Measurements from ENCODE around the gene TIMM50. TPM values are rescaled to one million over a fixed set of nuclear protein-coding genes. Genes with fewer than 3 reads are reported as not detected.

The TIMM50 gene
- total RNA-seq, 1 donor from 2014 or later, result 256 TPM

- H3K27ac Mint-ChIP-seq (ENCODE audit: unreplicated experiment), result peak overlapping the region; percentile 99
- peaks cover 27% of the 10 kb centered on the region for H3K9me3 Mint-ChIP-seq (ENCODE audit: unreplicated experiment)
- DNase-seq, result no peak
- H3K4me3 Mint-ChIP-seq (ENCODE audit: unreplicated experiment), result peak overlapping the region; percentile 98
- peaks cover 49% of the 10 kb centered on the region for H3K4me1 Mint-ChIP-seq (ENCODE audit: low read depth, unreplicated experiment)
- peaks cover 19% of the 10 kb centered on the region for H3K27me3 Mint-ChIP-seq (ENCODE audit: unreplicated experiment)
- TF ChIP-seq, protein P1, sequence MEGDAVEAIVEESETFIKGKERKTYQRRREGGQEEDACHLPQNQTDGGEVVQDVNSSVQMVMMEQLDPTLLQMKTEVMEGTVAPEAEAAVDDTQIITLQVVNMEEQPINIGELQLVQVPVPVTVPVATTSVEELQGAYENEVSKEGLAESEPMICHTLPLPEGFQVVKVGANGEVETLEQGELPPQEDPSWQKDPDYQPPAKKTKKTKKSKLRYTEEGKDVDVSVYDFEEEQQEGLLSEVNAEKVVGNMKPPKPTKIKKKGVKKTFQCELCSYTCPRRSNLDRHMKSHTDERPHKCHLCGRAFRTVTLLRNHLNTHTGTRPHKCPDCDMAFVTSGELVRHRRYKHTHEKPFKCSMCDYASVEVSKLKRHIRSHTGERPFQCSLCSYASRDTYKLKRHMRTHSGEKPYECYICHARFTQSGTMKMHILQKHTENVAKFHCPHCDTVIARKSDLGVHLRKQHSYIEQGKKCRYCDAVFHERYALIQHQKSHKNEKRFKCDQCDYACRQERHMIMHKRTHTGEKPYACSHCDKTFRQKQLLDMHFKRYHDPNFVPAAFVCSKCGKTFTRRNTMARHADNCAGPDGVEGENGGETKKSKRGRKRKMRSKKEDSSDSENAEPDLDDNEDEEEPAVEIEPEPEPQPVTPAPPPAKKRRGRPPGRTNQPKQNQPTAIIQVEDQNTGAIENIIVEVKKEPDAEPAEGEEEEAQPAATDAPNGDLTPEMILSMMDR (IDR thresholded peaks at IDR 0.05; ENCODE audit: partially characterized antibody, unreplicated experiment), result no peak
- H3K36me3 Mint-ChIP-seq (ENCODE audit: unreplicated experiment), result peaks cover 8% of the 10 kb centered on the region
These were observed 1.0 kb downstream of the TIMM50 start for GRCh38 chr19:39481676-39482075.

GRCh38 chr19:39483141-39483540 is 2.5 kb downstream of the TIMM50 start:
- Mint-ChIP-seq H3K27me3 (ENCODE audit: unreplicated experiment) (peaks cover 21% of the 10 kb centered on the region), H3K9me3 (ENCODE audit: unreplicated experiment) (peaks cover 29% of the 10 kb centered on the region), H3K4me3 (ENCODE audit: unreplicated experiment) (peak overlapping the region; percentile 98), H3K27ac (ENCODE audit: unreplicated experiment) (peak overlapping the region; percentile 99), H3K4me1 (ENCODE audit: low read depth, unreplicated experiment) (peaks cover 56% of the 10 kb centered on the region), H3K36me3 (ENCODE audit: unreplicated experiment) (peaks cover 10% of the 10 kb centered on the region)
- DNase-seq, result peak; percentile 83
- TF ChIP-seq, protein P1 (IDR thresholded peaks at IDR 0.05; ENCODE audit: partially characterized antibody, unreplicated experiment), result no peak

DNA sequence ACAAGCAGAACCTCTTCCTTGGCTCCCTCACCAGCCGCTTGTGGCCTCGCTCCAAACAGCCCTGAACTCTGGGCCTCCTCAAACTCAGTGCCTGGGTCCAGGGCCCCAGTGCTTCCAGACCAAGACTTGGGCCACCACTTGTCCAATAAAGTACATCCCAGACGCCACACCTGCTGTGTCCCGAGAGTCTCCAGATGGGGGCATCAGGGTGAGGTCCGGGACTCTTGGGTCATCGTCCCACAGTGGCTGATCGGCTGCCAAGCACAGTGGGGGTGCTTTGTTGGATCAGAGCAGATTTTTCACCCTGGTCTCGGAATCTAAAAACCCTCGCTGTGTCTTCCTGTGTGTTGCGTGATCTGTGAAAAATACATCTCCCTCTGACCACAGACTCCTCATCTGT is 9.1 kb downstream of the TIMM50 start:
- H3K27ac Mint-ChIP-seq (ENCODE audit: unreplicated experiment), result peak overlapping the region; percentile 38
- peaks cover 28% of the 10 kb centered on the region for H3K4me1 Mint-ChIP-seq (ENCODE audit: low read depth, unreplicated experiment)
- H3K27me3 Mint-ChIP-seq (ENCODE audit: unreplicated experiment), result peaks cover 8% of the 10 kb centered on the region
- H3K36me3 Mint-ChIP-seq (ENCODE audit: unreplicated experiment), result peaks cover 10% of the 10 kb centered on the region
- no peak overlapping the region for H3K4me3 Mint-ChIP-seq (ENCODE audit: unreplicated experiment)
- TF ChIP-seq, protein P1 (IDR thresholded peaks at IDR 0.05; ENCODE audit: partially characterized antibody, unreplicated experiment), result no peak
- peaks cover 7% of the 10 kb centered on the region for H3K9me3 Mint-ChIP-seq (ENCODE audit: unreplicated experiment)
- DNase-seq, result no peak

DNA sequence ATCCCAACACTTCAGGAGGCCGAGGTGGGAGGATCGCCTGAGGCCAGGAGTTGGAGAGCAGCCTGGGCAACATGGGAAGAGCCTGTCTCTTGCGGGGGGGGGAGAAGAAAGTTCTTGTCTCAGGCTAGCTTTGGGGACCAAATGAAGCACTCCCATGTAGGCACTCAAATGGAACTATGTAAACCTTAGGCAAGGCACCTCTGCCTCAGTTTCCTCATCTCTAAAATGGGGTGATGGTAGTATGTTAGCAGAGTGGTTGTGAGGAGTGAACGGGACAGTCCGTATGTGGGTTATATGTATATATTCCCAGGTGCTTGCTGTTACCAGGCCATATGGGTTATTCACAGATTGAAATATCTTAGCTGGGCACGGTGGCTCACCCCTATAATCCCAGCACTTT is 11.6 kb downstream of the TIMM50 start:
- DNase-seq, result no peak
- TF ChIP-seq, protein P1 (IDR thresholded peaks at IDR 0.05; ENCODE audit: partially characterized antibody, unreplicated experiment), result no peak
- Mint-ChIP-seq H3K27me3 (ENCODE audit: unreplicated experiment) (peaks cover 10% of the 10 kb centered on the region), H3K27ac (ENCODE audit: unreplicated experiment) (no peak overlapping the region), H3K4me3 (ENCODE audit: unreplicated experiment) (no peak overlapping the region), H3K9me3 (ENCODE audit: unreplicated experiment) (peaks cover 4% of the 10 kb centered on the region), H3K4me1 (ENCODE audit: low read depth, unreplicated experiment) (peaks cover 18% of the 10 kb centered on the region), H3K36me3 (ENCODE audit: unreplicated experiment) (no peaks in the 10 kb centered on the region)

- peak overlapping the region; percentile 81 for H3K27ac Mint-ChIP-seq (ENCODE audit: unreplicated experiment)
- H3K9me3 Mint-ChIP-seq (ENCODE audit: unreplicated experiment), result peaks cover 6% of the 10 kb centered on the region
- H3K4me1 Mint-ChIP-seq (ENCODE audit: low read depth, unreplicated experiment), result peaks cover 17% of the 10 kb centered on the region
- TF ChIP-seq, protein P1 (IDR thresholded peaks at IDR 0.05; ENCODE audit: partially characterized antibody, unreplicated experiment), result no peak
- no peak for DNase-seq
- H3K27me3 Mint-ChIP-seq (ENCODE audit: unreplicated experiment), result peaks cover 10% of the 10 kb centered on the region
- no peak overlapping the region for H3K4me3 Mint-ChIP-seq (ENCODE audit: unreplicated experiment)
- no peaks in the 10 kb centered on the region for H3K36me3 Mint-ChIP-seq (ENCODE audit: unreplicated experiment)
These were observed 12.2 kb downstream of the TIMM50 start for GRCh38 chr19:39492788-39493187.
